Panc1 (cell line): ENCODE data around the gene GIPC3. TPM values are rescaled to one million over a fixed set of nuclear protein-coding genes. Genes with fewer than 3 reads are reported as not detected.

Source experiments
- ATAC-seq: fragments of 200-7000 bp; cut with Tn5 transposase; 2 replicates; pipeline ENCODE4 v1.9.1; 2020; ENCODE audit warnings: mild to moderate bottlenecking, moderate library complexity
- BruUV-seq: library from RNA; stranded (reverse); fragments of 400-500 nt; replicated peaks from 2 replicates; lab custom pipeline; 2021; lab: Mats Ljungman, UMichigan
- CTCF ChIA-PET: fragments of 300-600 bp; sonication (Branson Sonifier 250); formaldehyde crosslinking; loops from one replicate; lab custom pipeline; 2022; ENCODE audit warnings: antibody characterized with exemption; lab: Charles Lee
- POLR2A ChIA-PET: fragments of 300-600 bp; sonication (Branson Sonifier 250); formaldehyde crosslinking; loops from one replicate; lab custom pipeline; 2022; ENCODE audit warnings: antibody characterized with exemption; lab: Charles Lee
- DNase-seq: peaks from one replicate; pipeline ENCODE4 v3.0.0-alpha.2; 2010; ENCODE audit warnings: low read depth, low spot score
- H3K27ac ChIP-seq: 2 replicates; pipeline ENCODE4 v1.5.1; 2011; ENCODE audit warnings: mild to moderate bottlenecking, low read length, inconsistent platforms
- H3K27me3 ChIP-seq: fragments of 200-500 bp; sonication (Bioruptor generic); 2 replicates; pipeline ENCODE4 v1.6.0; 2014; ENCODE audit warnings: low read length, inconsistent platforms; ENCODE audit not compliant: control insufficient read depth, insufficient read depth
- H3K36me3 ChIP-seq: fragments of 200-500 bp; sonication (Bioruptor generic); 2 replicates; pipeline ENCODE4 v1.5.1; 2014; ENCODE audit warnings: inconsistent platforms, mild to moderate bottlenecking, low read length, moderate library complexity; ENCODE audit not compliant: control insufficient read depth, insufficient read depth
- H3K4me1 ChIP-seq: 2 replicates; pipeline ENCODE4 v1.5.1; 2011; ENCODE audit warnings: inconsistent platforms, mild to moderate bottlenecking, low read length, moderate library complexity; ENCODE audit not compliant: control insufficient read depth, insufficient read depth
- H3K4me3 ChIP-seq, 2 experiments: 2 replicates each; pipeline ENCODE4 v1.5.1; 2011 to 2012; ENCODE audit warnings: low read depth in 2 of 2, low read length in 2 of 2, mild to moderate bottlenecking in 2 of 2, inconsistent platforms in 1 of 2, moderate library complexity in 1 of 2
- H3K9me3 ChIP-seq: fragments of 200-500 bp; sonication (Bioruptor generic); 2 replicates; pipeline ENCODE4 v1.5.1; 2014; ENCODE audit warnings: low read depth, mild to moderate bottlenecking, inconsistent platforms, low read length, moderate library complexity; ENCODE audit not compliant: control insufficient read depth, insufficient read depth
- CTCF ChIP-seq: fragments of 450-650 bp; IDR thresholded peaks from 2 replicates; pipeline ENCODE4 v1.5.1; 2017; ENCODE audit warnings: mild to moderate bottlenecking
- POLR2AphosphoS5 ChIP-seq: IDR thresholded peaks from 2 replicates; pipeline ENCODE4 v1.6.1; 2012; ENCODE audit warnings: mild to moderate bottlenecking, low read depth, low read length, moderate library complexity
- REST ChIP-seq, 2 experiments: IDR thresholded peaks; 2 replicates each; pipeline ENCODE4 v1.6.1; 2011 to 2012; ENCODE audit warnings: low read depth in 2 of 2, control low read depth in 1 of 2, low read length in 1 of 2, mild to moderate bottlenecking in 1 of 2, moderate library complexity in 1 of 2; ENCODE audit not compliant: insufficient read depth in 1 of 2
- SIN3A ChIP-seq: IDR thresholded peaks from 2 replicates; pipeline ENCODE4 v1.6.1; 2012; ENCODE audit warnings: low read depth, mild to moderate bottlenecking, low read length, moderate library complexity, borderline replicate concordance; ENCODE audit not compliant: insufficient read depth
- TCF7L2 ChIP-seq: IDR thresholded peaks from 2 replicates; pipeline ENCODE4 v1.6.1; 2011; ENCODE audit warnings: mild to moderate bottlenecking, low read depth, low read length, inconsistent platforms
- in situ Hi-C: cut with HindIII; loops from 2 replicates; pipeline ENCODE4 v1.10.0; 2016; ENCODE audit warnings: low sequenced_read_pairs, low pct_unique_long_range_greater_than_20kb
- intact Hi-C: fragments of 100-400 bp; cut with micrococcal nuclease; formaldehyde crosslinking; loops from one replicate; pipeline ENCODE4 v1.10.0; 2022; ENCODE audit not compliant: unreplicated experiment
- total RNA-seq: library from RNA; stranded (reverse); gene quantifications from one replicate; pipeline ENCODE4 v1.2.1, GENCODE V29; 2021; ENCODE audit not compliant: unreplicated experiment

Gene GIPC3
- total RNA-seq, 1 experiment from 2014 or later: 0.92 TPM

- POLR2A ChIA-PET: no interaction called here
- Histone ChIP-seq H3K27me3 (no peaks in the 10 kb centered on the region), H3K4me1 (peaks cover 3% of the 10 kb centered on the region), H3K4me3 (no peak overlapping the region), H3K9me3 (no peaks in the 10 kb centered on the region), H3K36me3 (no peaks in the 10 kb centered on the region), H3K27ac (no peak overlapping the region)
- CTCF ChIA-PET: no interaction called here
- no TSS peak for BruUV-seq
- intact Hi-C loops (no loop called here), in situ Hi-C loops (no loop called here)
- DNase-seq (no peak), ATAC-seq (peak; percentile 43)
- TF ChIP-seq CTCF (no peak), REST (IDR thresholded peaks at IDR 0.05; ENCODE audit: insufficient read depth in 1 of 2, low read depth in 2 of 2, low read length in 1 of 2) (no peak), TCF7L2 (no peak), POLR2AphosphoS5 (no peak), SIN3A (no peak)
These were observed 35.0 kb downstream of the GIPC3 start for GRCh38 chr19:3620145-3620816.

GRCh38 chr19:3620817-3621547 lies 35.7 kb downstream of the GIPC3 start:
- ATAC-seq (no peak), DNase-seq (no peak)
- peaks cover 6% of the 10 kb centered on the region for H3K4me1 ChIP-seq
- ChIA-PET POLR2A (no interaction called here), CTCF (interaction anchor here (0.7 kb wide), 1 partner anchor 30 kb away, joined by 3 read pairs; no protein-coding TSS in a partner anchor)
- intact Hi-C loops (no loop called here), in situ Hi-C loops (no loop called here)
- TF ChIP-seq CTCF (no peak), SIN3A (no peak), REST (IDR thresholded peaks at IDR 0.05; ENCODE audit: insufficient read depth in 1 of 2, low read depth in 2 of 2, low read length in 1 of 2) (no peak), POLR2AphosphoS5 (no peak), TCF7L2 (no peak)
- peaks cover 1% of the 10 kb centered on the region; the same call in 1 of the 2 replicates for H3K36me3 ChIP-seq
- no peak overlapping the region for H3K27ac ChIP-seq
- H3K4me3 ChIP-seq: no peak overlapping the region
- H3K27me3 ChIP-seq: no peaks in the 10 kb centered on the region
- H3K9me3 ChIP-seq: no peaks in the 10 kb centered on the region
- BruUV-seq: no TSS peak
